Measurements from ENCODE around the gene EOMES. TPM values are rescaled to one million over a fixed set of nuclear protein-coding genes. Genes with fewer than 3 reads are reported as not detected.

The EOMES gene
- total RNA-seq, 4 donors from 2014 or later: 0.15 to 0.67 TPM; not detected in 2

GRCh38 chr3:27712136-27713077 is 9.7 kb downstream of the EOMES start:
- ATAC-seq: peak; percentile 85
- TF ChIP-seq EP300 (IDR thresholded peaks at IDR 0.05) (no peak), POLR2A (IDR thresholded peaks at IDR 0.05) (no peak), CTCF (IDR thresholded peaks at IDR 0.05) (peak; percentile 60 to 87 (median 70)), POLR2AphosphoS5 (IDR thresholded peaks at IDR 0.05) (no peak)
- Histone ChIP-seq H3K27me3 (peaks cover 56% of the 10 kb centered on the region), H3K27ac (peak overlapping the region in 1 of 4 donors; percentile 20), H3K4me3 (peak overlapping the region; percentile 26 to 57), H3K4me1 (peaks cover 0 to 40% (median 10%) of the 10 kb centered on the region in 3 donors), H3K9me3 (no peaks in the 10 kb centered on the region), H3K36me3 (no peaks in the 10 kb centered on the region)
- 0% methylated on average over 7 to 17 of the region's 49 CpGs for WGBS, 2 donors (ENCODE audit: low coverage in 1 of 2)

GRCh38 chr3:27708250-27708649 is 13.9 kb downstream of the EOMES start:
- Histone ChIP-seq H3K9me3 (no peaks in the 10 kb centered on the region), H3K4me1 (peaks cover 0 to 15% (median 0%) of the 10 kb centered on the region in 3 donors), H3K36me3 (no peaks in the 10 kb centered on the region), H3K4me3 (no peak overlapping the region), H3K27ac (no peak overlapping the region), H3K27me3 (peaks cover 17% of the 10 kb centered on the region)
- no peak for ATAC-seq
- TF ChIP-seq EP300 (IDR thresholded peaks at IDR 0.05): no peak
- 70 to 74% methylated on average over 4 of the region's 4 CpGs for WGBS, 2 donors (ENCODE audit: low coverage in 1 of 2)

- Histone ChIP-seq H3K27ac (no peak overlapping the region), H3K4me3 (no peak overlapping the region), H3K27me3 (no peaks in the 10 kb centered on the region), H3K9me3 (no peaks in the 10 kb centered on the region), H3K4me1 (no peaks in the 10 kb centered on the region), H3K36me3 (no peaks in the 10 kb centered on the region)
- no peak for ATAC-seq
- WGBS, 2 donors (ENCODE audit: low coverage in 1 of 2): 86 to 89% methylated on average over 3 of the region's 3 CpGs
- TF ChIP-seq POLR2AphosphoS5 (IDR thresholded peaks at IDR 0.05) (no peak), EP300 (IDR thresholded peaks at IDR 0.05) (no peak), CTCF (IDR thresholded peaks at IDR 0.05) (no peak), POLR2A (IDR thresholded peaks at IDR 0.05) (no peak)
Observed at GRCh38 chr3:27699067-27699466, 23.1 kb downstream of the EOMES start.

- Histone ChIP-seq H3K36me3 (no peaks in the 10 kb centered on the region), H3K27ac (no peak overlapping the region), H3K27me3 (no peaks in the 10 kb centered on the region), H3K4me3 (no peak overlapping the region), H3K4me1 (no peaks in the 10 kb centered on the region), H3K9me3 (no peaks in the 10 kb centered on the region)
- no peak for TF ChIP-seq EP300 (IDR thresholded peaks at IDR 0.05)
- TF ChIP-seq CTCF (IDR thresholded peaks at IDR 0.05): no peak
- TF ChIP-seq POLR2A (IDR thresholded peaks at IDR 0.05): no peak
- WGBS, 2 donors (ENCODE audit: low coverage in 1 of 2): 58 to 76% methylated on average over 1 of the region's 1 CpG
- ATAC-seq: no peak
Observed at GRCh38 chr3:27696906-27697305, 25.2 kb downstream of the EOMES start.

GRCh38 chr3:27695636-27696035 is 26.5 kb downstream of the EOMES start:
- Histone ChIP-seq H3K36me3 (no peaks in the 10 kb centered on the region), H3K4me1 (no peaks in the 10 kb centered on the region), H3K9me3 (no peaks in the 10 kb centered on the region), H3K4me3 (no peak overlapping the region), H3K27ac (no peak overlapping the region), H3K27me3 (no peaks in the 10 kb centered on the region)
- no peak for ATAC-seq
- WGBS, 2 donors (ENCODE audit: low coverage in 1 of 2): 86 to 87% methylated on average over 2 of the region's 2 CpGs
- TF ChIP-seq EP300 (IDR thresholded peaks at IDR 0.05): no peak
- TF ChIP-seq POLR2A (IDR thresholded peaks at IDR 0.05): no peak
- TF ChIP-seq POLR2AphosphoS5 (IDR thresholded peaks at IDR 0.05): no peak
- TF ChIP-seq CTCF (IDR thresholded peaks at IDR 0.05): no peak

Data from gastroesophageal sphincter (tissue), 4 donors.